Endothelial cell of hepatic sinusoid (primary cell): Measurements from ENCODE around the gene PTH2R.

Experiments used
- in situ Hi-C: cut with HindIII; loops from 2 replicates; pipeline ENCODE4 v1.10.0; 2017; ENCODE audit warnings: low sequenced_read_pairs

Gene PTH2R

GRCh38 chr2:208541461-208541988, 134.9 kb downstream of the PTH2R start:
- in situ Hi-C loops = no loop called here

DNA sequence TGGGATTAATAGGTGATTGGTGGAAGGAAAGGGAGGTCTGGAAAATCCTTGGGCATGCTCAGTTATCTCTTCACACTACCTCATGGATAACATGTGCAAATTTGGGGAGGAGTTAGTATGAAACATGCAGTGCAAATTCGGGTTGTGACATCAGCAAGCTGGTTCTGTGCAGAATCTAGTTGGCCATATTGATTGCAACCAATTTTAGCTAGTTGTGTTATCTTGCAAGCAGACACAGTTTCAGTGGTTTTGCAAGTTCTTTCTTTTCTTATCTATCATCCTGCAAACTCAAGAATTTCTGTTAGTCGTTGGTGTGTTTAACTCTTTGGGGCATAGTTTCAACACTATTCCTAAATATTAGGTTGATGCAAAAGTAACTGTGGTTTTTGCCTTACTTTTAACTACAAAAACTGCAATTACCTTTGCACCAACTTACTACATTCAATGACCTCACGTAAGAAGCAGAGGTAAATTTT, 135.4 kb downstream of the PTH2R start:
- in situ Hi-C loops = no loop called here

GRCh38 chr2:208542465-208543041, 136.0 kb downstream of the PTH2R start:
- in situ Hi-C loops = no loop called here
